Measurements from ENCODE around the gene TUBB2B.

Gene TUBB2B

DNA sequence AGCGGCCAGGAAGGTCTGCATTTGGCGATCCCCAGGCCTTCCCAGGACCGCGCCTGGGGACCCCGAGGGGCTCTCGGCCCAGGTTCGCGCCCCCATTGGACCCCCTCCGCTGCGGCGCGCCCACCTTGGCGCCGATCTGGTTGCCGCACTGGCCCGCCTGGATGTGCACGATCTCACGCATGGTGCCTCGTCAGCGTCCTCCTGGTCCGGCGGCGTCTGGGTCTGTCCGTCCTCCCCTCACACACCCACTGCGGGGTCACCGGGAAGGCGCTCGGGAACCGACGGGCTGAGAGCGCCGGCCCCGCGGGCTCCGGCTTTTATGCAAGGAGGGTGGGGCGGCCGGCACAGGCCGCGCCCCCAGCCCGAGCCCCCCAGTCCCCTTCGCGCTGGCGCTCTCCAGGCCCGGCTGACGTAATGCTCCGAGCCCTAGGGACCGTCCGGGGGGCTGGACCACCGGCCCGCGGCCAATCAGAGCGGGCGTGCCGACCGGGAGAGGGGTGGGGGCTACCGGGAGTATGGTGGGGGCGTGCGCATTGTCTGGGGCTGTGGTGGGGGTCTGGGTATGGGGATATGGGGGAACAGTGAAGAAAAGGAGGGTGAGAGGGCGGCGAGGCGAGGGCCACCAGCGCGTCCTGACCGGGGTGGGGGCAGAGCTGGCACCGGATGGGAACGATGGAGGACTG is at the start of gene TUBB2B:
Gene TUBB2B (minus strand): TSS at position 291 of the 683 bp plus-strand sequence. CDS start 110 bp downstream, at position 181.
- no peak for DNase-seq (ENCODE audit: low spot score)

DNA sequence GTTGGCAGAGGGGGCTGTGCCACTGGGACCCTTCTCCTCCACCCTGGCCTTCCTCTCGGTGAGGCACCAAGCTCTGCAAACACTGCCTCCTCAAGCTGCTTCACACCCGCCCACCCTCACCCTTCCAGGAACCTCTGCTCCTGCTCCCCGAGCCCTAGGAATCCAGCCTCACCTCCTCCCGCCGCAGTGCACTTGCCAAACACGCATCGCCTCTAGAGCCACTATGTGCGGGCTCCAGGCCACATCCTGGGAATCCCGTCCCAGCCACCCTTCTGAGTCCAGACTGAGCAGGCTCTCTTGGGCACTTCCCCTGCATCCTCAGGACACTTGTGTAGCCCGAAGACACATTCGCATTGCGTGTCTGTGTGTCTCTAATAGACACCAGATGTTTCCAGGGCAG is 49.8 kb upstream of the TUBB2B start:
- peak; percentile 34 for DNase-seq (ENCODE audit: low spot score)

DNA sequence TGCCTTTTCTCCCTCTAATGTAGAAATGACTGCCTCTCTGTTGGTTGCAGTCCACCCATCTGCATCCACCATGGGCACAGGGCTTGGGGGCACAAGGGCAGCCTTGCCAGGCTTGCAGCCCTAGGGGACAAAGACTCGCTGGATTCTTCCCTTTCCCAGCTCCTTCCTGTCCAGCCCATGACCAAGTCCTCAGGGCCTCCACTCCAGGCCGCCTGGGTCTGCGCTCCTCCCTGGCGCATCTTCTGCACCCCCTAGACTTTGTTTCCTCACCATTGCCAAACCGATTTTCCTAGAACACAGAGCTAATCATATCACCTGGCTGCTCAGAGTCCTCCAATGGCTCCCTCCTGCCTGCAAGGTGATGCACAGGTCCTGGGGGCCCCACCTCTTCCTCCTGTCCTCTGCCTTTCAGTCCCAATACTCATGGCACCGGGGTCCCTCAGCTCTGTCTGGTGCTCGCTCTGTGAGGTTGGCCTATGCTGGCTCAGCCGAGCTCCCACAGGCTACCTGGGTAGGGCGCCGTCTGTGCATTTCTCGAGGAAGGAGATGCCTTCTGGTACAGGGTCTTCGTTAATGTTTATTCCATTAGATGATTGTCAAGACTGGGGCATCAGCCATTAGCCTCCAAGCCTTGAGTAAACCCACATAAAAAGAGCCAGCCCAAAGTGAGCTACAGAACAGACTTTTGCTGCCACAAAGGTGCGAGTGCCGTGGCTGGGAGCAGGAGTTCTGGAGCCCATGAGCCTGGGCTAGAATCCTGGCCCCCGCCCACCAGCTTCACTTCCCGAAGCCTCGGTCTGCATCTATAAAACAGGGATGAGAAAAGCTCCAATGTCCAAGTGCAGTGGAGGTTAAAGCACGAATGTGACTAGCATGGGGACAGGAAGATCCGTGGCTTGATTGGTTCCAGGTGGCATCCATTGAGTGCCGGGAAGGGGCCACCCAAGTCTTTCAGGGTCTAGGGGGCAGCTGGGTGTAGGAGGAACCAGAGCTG is 49.0 kb upstream of the TUBB2B start:
- no peak for DNase-seq (ENCODE audit: low spot score)

DNA sequence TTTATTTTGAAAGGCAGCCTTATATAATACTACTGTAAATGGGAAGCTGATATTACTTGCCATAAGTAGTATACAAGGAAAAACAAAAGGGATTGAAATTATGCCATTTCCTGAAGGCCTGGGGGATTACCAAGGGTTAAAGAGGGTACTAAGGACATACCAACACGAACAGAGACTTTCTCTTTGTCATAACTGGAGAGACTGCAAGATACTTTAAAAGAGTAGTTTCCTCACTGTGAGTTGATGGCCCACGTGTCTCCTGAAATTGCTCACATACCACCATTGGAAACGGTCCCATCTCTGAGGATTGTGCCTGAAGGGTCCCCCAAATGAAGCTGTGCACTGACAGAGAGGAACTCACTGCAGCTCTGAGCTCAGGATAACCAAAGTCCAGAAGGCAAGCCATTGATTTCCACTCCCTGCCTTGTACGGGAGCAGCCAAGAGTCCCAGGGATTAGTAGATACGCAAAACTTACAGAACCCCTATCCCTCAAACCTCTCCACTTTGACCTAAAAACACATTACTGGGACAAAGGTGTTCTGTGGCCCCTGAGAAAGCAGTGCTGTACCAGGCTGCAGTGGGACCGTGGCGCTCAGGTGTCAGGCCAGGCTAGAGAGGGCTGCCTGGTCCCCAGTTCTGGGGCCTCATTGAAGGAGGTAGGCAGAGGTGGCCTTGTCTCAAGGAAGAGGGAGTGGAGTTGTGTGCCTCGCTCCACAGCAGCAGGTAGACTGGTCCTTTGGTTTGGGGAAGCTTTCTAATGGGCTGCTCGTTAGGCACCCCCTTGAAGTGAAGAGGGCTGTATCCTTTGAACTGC is 46.5 kb upstream of the TUBB2B start:
- no peak for DNase-seq (ENCODE audit: low spot score)

DNA sequence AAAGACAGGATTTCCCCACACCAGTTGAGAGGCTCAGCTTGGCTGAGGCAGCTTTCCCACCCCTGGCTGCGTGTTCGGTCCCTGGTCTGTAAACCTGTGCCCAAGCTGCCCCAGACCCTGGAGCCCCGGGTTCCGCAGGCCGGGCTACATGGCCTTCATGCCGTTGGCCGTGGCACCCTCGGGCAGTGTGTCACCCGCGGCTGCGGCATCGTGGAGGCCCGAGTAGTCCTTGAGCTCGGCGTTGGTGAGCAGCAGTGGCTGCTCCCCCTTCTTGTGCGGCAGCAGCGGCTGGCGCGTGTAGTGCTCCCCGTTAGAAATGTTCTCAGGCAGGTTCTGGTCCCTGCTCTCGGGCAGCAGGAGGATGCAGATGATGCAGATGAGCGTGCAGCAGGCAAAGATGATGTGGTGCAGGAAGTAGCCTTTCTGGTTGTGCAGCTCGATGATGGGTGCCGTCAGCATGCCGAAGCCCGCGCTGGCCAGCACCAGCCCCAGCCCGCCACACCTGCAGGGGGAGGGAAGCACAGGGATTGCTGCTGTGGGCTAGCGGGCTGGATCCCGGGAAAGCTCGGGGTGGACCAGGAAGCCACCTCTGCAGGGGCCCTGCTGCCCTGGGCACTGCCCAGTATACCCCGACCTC is 45.6 kb upstream of the TUBB2B start:
- no peak for DNase-seq (ENCODE audit: low spot score)

DNA sequence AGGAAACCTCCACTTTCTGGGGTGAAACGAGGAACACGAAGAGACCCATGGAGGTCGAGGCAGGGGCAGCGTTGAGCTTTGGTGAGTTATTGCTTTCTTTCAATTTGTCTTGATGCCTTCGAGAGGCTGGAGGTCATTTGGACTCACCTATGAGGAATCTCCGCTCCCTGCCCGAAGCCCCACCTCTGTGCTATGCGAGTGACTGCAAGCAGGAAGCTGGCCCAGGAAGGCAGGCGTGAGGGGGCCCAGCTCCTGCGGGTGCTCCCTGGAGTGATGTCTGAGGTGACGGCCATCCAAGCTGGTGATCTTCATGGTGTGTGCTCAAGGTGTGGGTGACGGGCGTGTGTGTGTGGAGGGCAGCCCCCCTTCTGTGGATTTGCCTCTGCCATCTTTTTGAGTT is 44.3 kb upstream of the TUBB2B start:
- no peak for DNase-seq (ENCODE audit: low spot score)

DNA sequence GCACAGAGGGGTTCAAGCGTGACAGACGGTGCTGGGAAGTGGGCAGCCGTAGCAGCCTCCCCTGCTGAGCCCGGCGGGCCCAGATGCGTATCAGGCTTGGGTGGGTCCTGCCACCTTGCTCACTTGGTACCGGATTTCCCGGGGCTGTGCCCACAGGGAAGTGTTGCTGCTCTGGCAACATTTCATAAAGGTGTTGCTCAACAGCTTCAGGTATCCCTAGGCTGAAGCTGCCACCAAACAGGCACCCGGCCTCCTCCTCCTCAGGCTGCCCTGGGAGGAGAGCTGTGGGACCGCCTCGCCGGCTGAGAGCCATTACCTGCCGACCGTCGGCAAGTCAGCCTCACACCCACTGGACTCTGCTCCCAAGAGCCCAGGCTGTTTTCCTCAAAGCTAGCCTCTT is 42.8 kb upstream of the TUBB2B start:
- DNase-seq (ENCODE audit: low spot score) = no peak

DNA sequence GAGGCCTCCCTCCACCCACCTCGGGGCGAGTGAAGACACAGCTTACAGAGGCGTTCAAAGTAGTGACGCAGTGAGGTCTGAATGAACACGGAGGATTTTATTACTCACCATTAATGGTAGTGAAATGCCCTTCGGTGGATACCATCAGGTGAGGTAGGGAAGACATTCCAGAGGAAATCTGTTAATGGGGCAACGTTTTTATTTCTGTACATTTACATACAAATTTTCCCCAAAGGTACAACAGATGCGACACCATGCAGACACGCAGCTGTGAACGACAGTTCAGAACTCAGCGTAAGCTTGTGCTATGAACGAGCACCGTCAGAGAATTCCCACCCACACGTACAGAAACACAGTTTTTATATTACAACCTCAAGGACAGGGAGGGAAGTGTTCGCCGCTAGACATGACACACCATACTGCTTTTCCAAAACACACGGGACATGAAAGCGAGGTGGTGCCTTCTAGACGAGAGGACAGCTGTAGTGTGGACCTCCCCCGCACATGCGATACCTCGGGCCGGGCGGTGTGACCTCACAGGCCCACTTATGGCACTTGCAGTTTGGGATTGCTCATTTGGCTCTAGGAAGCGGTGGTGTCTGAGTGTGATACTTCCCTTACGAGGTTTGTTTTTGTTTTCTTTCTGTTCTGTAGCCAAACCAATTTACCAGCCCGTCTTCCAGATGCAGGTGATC is 42.0 kb upstream of the TUBB2B start:
- no peak for DNase-seq (ENCODE audit: low spot score)

DNA sequence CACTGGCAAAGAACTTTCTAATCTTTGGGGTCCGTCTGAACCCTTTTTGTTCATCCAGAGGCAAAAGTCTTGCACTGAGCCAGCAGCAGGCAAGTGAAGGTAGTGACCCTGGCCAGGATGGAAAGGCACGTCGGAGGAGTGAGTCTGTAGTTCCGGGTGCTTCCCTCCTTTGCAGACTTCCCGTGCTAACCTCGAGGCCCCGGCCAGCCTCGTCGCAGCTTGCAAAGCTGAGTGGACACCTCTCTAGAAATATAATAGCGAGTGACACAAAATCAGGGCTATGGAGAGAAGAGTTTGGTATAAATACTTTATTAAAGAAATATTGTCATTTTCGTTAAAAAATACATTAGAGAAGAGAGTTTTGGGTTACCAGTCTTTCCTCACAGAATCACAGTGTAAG is 41.2 kb upstream of the TUBB2B start:
- DNase-seq (ENCODE audit: low spot score) = no peak

DNA sequence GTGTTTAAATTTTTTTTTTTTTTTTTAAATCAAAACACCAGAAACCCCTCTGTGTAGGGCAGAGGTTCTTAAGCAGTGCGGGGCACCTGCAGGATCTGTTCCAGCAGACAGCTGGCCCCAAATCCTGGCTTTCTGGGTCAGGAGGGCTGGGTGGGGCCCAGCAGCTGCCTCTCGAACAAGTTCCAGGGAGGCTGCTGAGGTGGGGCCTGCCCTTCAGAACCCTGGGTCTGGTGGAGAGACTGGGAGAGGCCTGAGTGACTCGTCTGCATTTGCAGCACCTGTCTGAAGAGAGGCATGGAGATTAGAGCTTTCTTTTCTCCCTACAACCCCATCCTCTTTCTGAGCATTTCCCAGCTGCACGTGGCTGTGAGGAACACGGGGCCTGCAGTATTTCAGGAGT is 39.7 kb upstream of the TUBB2B start:
- no peak for DNase-seq (ENCODE audit: low spot score)

DNA sequence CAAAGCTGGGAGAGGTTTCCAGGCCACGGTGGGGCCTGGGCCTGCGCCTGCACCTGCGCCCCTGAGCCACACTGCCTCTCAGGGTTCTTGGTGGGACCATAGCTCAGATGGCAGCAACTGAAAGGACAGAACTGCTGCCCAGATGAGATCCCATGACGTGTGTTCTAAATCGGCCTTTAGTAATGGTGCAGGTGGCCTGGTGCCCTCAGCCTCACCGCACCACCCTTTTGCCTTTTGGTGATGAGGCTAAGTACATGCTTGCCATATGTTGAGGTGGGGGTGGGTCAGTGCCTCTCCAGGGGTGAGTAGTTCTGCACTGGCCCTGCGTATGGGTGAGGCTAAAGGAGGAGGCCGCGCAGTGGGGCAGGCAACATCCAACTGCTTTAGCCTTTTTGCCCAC is 38.7 kb upstream of the TUBB2B start:
- DNase-seq (ENCODE audit: low spot score) = no peak

DNA sequence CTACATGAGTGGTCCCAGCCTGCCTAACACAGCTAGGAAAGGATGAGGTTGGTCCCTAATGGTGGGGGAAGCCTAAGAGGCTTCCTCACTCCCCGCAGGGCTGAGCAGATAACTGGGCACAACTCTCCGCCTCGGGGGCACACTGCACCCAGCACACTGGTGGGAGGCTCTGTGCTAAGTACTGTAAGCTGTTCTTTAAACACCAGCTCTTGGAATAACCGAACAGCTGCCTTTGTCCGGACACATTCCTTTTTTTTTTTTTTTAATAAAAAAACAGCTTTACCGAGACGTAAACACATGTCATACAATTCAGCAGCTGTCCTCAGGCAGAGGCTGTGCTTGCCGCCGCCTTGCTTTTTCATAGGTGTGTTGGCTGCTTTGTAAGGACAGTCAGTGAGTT is 38.2 kb upstream of the TUBB2B start:
- DNase-seq (ENCODE audit: low spot score) = no peak

DNA sequence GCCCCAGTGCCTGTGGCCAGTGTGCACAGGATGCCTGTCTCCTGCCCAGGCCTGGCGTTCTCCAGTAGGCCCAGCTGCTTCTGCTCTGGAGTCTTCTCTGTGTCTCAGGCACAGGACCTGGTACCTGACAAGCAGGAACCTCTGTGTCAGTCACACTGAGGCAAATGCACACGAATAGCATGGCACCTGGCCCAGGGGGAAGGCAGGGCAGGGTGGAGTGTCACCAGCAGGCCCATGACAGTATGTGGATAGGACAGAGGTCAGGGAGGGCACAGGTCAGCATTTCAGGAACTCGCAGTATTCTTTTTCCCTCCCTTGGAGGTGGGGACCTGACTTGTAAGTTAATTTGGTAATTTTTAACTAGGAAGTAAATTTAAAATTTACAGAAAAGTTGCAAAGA is 36.9 kb upstream of the TUBB2B start:
- DNase-seq (ENCODE audit: low spot score) = no peak

DNA sequence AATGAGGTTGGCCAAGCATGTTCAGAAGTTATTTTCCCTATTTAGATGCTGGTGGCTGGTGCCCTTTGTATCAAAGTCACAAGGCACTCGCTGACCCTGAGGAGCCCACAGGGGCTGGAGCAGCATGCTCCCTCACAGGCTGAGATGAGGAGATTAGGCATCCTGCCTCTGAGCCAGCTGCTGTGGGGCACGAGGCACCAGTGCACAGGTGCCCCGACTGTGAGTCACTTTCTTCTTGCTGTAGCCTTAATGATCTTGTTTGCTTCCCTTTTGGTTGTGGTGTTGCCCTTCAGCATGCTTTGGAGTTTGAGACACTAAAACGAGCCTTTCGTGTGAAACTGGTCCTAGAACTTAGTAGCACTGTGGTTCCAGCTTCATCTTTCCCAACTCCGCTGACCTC is 35.6 kb upstream of the TUBB2B start:
- DNase-seq (ENCODE audit: low spot score) = no peak

DNA sequence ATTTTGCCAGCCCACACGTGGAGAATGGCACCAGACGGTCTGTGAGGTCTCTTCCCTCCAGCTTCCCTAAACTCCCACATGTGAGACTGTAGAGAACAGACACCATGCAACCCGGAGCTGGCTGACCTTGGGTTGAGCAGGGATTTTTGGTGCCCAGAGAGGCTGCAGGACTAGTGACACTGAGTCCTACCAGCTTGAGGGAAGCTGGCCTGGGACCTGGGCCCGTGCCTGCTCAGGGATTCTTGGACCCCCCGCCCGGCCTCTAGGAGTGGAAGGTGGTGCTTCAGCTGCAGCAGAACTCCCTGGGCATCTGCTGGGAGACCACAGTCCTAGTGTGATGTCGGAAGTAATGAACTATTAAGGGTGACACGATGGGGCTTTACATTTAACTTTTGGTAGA is 34.5 kb upstream of the TUBB2B start:
- DNase-seq (ENCODE audit: low spot score) = no peak

DNA sequence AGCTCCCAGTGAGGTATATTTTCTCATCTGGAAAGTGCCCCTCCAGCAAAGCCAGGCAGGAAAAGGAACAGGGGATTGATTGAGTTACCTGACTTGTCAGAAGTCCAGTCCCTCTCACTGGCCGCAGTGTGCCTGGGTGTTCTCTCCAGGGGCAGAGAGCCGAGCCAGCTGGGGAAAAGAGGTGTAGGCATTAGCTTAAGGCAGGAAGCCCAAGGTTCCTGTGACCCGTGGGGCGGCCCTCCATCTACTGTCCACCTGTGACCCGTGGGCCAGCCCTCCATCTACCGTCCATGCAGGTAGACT is 34.0 kb upstream of the TUBB2B start:
- no peak for DNase-seq (ENCODE audit: low spot score)

DNA sequence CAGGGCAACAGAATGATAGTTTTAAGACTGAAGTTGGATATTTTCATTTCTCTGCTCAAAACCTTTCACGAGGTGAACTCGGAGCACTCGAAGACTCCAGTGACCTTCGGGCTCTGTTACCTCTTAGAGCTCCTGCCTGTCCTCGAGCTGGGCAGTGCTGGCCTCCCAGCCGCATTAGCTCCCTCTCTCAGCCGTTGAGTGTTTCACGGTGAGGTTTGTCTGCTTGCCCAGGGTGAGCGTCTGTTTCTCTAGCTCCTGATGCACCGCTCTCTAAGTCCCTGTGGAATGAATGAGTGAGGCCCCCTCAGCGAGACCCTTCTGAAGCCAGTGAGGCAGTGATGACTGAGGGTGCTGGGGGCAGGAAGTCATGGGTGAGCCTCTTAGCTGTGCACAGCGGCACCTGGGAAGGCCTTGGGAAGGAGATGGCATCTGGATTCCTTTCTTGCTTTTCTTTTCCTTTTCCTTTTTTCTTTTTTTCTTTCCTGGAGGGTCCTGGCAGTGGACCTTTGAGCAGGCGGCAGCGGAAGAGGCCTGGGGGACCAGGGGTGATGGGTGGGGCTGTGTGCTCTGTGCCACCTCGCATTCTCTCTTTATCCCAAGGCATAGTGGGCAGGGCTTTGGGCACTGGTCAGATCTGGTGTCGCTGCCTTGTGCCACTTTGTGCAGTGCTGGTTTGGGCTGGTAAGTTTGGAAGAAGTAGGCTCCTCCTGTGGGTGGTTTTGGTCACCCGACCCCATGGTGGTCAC is 33.5 kb upstream of the TUBB2B start:
- no peak for DNase-seq (ENCODE audit: low spot score)

DNA sequence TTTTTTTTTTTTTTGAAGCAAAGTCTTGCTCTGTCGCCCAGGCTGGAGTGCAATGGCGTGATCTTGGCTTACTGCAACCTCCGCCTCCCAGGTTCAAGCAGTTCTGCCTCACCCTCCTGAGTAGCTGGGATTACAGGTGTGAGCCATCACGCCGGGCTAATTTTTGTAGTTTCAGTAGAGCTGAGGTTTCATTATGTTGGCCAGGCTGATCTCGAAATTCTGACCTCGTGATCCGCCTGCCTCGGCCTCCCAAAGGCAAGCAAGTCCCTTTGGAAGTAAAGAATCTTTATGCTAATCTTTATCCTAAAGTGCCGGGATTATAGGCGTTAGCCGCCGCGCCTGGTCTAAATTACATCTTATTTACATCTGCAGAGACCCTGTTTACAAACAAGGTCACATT is 32.8 kb upstream of the TUBB2B start:
- no peak for DNase-seq (ENCODE audit: low spot score)

DNA sequence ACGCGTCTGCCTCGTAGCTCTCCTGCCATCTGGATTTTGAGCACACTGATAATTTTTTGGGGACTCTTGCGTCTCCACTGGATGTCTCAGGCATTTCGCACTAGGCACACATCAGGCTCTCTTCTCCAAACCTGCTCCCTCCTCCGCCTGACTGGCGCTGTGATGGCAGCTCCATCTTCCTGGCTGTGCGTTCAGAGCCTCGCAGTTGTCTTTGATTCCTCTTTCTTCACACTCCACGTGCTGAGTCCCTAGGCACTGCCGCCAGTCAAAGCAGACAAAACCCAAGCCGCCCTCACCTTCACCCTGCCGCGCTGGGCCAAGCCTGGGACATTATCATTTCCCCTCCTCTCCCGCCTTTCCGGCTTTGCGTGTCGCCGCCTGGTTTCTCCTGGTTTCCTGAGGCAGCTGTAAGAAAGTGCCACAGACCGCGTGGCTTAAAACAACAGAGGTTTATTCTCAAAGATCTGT is 32.1 kb upstream of the TUBB2B start:
- DNase-seq (ENCODE audit: low spot score) = peak; percentile 36

DNA sequence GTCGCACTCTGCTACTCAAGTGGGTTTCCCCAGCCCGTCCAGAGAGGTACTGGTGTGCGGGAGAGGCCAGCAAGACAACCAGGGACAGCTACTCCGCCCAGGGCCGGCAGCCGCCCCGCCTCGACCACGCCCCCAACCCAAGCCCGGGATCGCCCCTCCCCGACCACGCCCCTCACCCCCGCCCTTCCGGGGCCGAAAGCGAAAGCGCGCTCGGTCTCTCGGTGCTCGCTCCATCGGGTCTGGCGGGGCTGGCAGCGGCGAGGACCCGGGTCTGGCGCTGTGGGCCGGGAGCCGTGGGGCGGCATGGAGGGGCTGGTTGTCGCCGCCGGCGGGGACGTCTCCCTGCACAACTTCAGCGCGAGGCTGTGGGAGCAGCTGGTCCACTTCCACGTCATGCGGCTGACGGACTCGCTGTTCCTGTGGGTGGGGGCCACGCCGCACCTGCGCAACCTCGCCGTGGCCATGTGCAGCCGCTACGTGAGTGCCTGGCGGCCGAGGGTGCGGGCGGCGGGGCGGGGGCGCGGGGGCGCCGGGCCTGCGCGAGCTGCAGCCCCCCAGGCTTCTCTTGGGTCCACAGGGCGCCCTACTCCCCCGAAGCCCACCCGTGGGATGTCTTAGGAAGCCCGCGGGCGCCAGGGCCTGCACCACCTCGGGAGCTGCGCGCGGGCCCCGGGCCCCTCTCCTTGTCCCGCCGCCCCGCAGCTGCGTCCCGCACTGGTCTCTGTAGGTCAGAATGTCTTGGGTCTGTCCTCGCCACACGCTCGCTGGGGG is 31.5 kb upstream of the TUBB2B start, which contains the start of gene PSMG4:
Gene PSMG4 (plus strand): TSS at position 228 of the 771 bp plus-strand sequence. CDS start 76 bp downstream, at position 304.
- DNase-seq (ENCODE audit: low spot score) = peak; percentile 99
